Left ventricle myocardium inferior (tissue), 1 donor: Measurements from ENCODE around the gene PPIF. TPM values are rescaled to one million over a fixed set of nuclear protein-coding genes. Genes with fewer than 3 reads are reported as not detected.
A peak's percentile ranks its signal among the peaks of the same experiment; 100 is the strongest.

Source experiments
- DNase-seq: peaks from one replicate; pipeline ENCODE4 v3.0.0-alpha.2; 2020
- H3K27ac ChIP-seq: fragments of 200-600 bp; replicated peaks from 2 replicates; pipeline ENCODE4 v1.8.0; 2021
- H3K27me3 ChIP-seq: fragments of 200-600 bp; 2 replicates; pipeline ENCODE4 v1.8.0; 2021; ENCODE audit warnings: low read depth
- H3K36me3 ChIP-seq: fragments of 200-600 bp; 2 replicates; pipeline ENCODE4 v1.8.0; 2021
- H3K4me1 ChIP-seq: fragments of 200-600 bp; 2 replicates; pipeline ENCODE4 v1.8.0; 2021
- H3K4me3 ChIP-seq: fragments of 200-600 bp; 2 replicates; pipeline ENCODE4 v1.8.0; 2021; ENCODE audit warnings: mild to moderate bottlenecking, moderate library complexity
- H3K9me3 ChIP-seq: fragments of 200-600 bp; replicated peaks from 2 replicates; pipeline ENCODE4 v1.8.0; 2021
- intact Hi-C: fragments of 100-400 bp; cut with micrococcal nuclease; formaldehyde crosslinking; loops from one replicate; pipeline ENCODE4 v1.11.0; 2022
- total RNA-seq: library from RNA; stranded (reverse); fragmentation: NEBNext Ultra II Directional; extraction: Animal tissue kit (Norgen Biotek cat#: 25700); gene quantifications from one replicate; pipeline ENCODE4 v1.2.1, GENCODE V29; 2021
- TF ChIP-seq, protein P1 (sequence below): fragments of 200-600 bp; IDR thresholded peaks from 2 replicates; pipeline ENCODE4 v1.8.0; 2021; ENCODE audit warnings: antibody characterized with exemption, mild to moderate bottlenecking, borderline replicate concordance
- donor health status: DM: no; HTN: yes; CAD: no; lungs with severe emphysema.

Gene PPIF
- total RNA-seq, 1 donor from 2014 or later, result 150 TPM

DNA sequence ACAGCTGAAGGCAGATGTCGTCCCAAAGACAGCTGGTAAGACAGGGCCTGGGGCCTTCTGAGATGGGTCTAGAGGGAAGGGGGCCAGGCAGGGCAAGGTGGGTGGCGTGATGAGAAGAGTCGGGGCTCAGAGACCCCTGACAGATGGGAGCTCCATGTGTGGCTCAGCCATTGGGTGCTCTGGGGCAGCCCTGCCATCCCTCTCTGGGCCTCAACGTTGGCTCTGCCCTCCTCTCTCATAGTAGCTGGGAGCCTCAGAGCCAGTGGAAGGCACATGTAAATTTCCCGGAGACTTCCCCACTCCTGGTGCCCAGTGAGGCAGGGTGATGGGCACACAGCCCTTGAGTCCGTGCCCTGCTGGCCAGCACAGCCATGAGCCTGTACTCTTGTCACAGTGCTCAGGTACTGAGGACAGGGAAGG lies 1.8 kb downstream of the PPIF start:
- peak overlapping the region; percentile 95 for H3K27ac ChIP-seq
- H3K4me3 ChIP-seq, result peak overlapping the region; percentile 91
- DNase-seq, result no peak
- TF ChIP-seq, protein P1, sequence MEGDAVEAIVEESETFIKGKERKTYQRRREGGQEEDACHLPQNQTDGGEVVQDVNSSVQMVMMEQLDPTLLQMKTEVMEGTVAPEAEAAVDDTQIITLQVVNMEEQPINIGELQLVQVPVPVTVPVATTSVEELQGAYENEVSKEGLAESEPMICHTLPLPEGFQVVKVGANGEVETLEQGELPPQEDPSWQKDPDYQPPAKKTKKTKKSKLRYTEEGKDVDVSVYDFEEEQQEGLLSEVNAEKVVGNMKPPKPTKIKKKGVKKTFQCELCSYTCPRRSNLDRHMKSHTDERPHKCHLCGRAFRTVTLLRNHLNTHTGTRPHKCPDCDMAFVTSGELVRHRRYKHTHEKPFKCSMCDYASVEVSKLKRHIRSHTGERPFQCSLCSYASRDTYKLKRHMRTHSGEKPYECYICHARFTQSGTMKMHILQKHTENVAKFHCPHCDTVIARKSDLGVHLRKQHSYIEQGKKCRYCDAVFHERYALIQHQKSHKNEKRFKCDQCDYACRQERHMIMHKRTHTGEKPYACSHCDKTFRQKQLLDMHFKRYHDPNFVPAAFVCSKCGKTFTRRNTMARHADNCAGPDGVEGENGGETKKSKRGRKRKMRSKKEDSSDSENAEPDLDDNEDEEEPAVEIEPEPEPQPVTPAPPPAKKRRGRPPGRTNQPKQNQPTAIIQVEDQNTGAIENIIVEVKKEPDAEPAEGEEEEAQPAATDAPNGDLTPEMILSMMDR, result no peak
- peaks cover 43% of the 10 kb centered on the region for H3K4me1 ChIP-seq
- no peaks in the 10 kb centered on the region for H3K9me3 ChIP-seq
- peaks cover 56% of the 10 kb centered on the region for H3K36me3 ChIP-seq
- H3K27me3 ChIP-seq, result no peaks in the 10 kb centered on the region
- intact Hi-C loops, result no loop called here

DNA sequence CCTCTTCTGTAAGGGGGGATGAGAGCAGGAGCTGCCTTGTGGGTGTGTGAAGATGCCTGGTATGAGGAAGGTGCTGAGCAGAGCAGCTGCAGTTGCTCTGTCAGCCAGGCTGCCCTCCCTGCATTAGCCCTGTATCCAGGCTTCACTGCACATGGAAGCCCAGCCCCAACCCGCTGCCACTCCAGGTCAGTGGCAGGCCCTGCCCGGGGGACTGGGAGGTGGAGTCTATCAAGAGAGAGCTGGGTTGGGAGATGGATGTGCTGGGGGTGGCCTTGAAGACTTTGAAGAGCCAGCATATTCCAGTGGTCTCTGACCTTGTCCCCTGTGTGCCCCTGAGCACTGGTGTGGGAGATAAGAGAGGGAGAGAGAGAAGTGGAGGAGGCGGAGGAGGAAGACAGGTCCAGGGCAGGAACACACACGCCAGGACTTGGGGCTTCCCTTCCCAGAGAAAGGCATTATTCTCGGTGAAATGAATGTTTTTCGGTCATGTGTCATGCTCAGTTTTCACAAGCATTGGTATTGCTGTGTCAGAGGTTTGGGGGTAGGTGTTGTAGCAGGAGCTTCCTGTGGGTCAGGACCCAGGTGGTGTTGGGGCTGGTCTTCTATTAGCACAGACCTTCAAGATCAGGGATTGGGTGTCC lies 2.6 kb downstream of the PPIF start:
- Histone ChIP-seq H3K9me3 (no peaks in the 10 kb centered on the region), H3K27ac (no peak overlapping the region), H3K27me3 (no peaks in the 10 kb centered on the region), H3K4me3 (peak overlapping the region; percentile 91), H3K4me1 (peaks cover 43% of the 10 kb centered on the region), H3K36me3 (peaks cover 64% of the 10 kb centered on the region)
- intact Hi-C loops, result no loop called here
- TF ChIP-seq, protein P1, result no peak
- no peak for DNase-seq

DNA sequence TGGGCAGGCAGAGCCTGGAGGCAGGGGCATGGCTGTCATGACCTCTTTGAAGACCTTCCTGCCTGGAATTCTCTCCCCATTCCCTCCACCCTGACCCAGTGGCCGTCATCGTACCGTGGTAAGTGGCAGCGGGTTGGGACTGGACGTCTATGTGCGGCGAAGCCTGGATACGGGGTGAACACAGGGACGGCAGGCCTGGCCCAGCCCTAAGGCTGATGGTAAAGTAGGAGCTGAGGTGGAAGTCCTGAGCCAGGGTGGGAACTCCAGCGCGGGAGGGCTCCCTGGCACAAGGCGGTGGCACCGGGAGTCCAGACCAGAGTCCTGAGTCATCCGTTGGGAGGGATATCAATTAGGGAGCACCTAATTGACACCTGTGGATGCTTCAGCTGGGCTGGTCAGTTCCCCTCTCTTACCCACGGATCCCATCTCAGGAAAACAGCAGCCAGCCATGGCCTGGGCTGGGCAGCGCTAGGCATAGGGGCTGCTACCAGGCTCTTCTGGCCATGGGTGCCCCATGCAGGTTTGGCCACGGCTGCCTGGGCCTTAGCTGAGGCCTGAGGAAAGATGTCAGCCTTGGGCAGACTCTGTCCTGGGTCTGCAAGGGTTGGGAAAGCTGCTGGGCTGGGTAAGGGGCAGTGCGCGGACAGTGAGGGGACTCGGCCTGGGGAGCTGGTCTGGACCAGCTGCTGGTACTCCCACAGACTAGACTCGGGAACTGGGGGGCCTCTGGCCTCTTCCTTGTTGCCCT lies 3.3 kb downstream of the PPIF start:
- no peaks in the 10 kb centered on the region for H3K27me3 ChIP-seq
- peaks cover 70% of the 10 kb centered on the region for H3K36me3 ChIP-seq
- intact Hi-C loops, result no loop called here

DNA sequence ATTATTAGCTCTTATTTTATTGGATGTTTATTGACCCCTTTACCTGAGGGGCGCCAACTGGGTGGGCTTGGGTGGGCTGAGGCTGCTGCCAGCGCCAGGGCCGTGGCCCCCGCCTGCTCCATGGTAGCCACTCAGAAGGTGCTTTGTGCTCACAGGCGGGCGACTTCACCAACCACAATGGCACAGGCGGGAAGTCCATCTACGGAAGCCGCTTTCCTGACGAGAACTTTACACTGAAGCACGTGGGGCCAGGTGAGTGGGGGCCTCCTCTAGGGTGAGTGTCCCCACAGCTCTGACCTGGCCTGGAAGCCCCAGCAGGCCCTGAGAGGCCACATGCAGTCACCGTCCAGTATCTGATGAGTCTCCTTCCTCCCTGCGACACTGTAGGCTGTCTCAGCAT lies 4.1 kb downstream of the PPIF start:
- H3K27ac ChIP-seq, result no peak overlapping the region
- intact Hi-C loops, result no loop called here
- H3K9me3 ChIP-seq, result no peaks in the 10 kb centered on the region
- DNase-seq, result no peak
- peaks cover 78% of the 10 kb centered on the region for H3K36me3 ChIP-seq
- TF ChIP-seq, protein P1, result no peak
- no peak overlapping the region for H3K4me3 ChIP-seq
- peaks cover 37% of the 10 kb centered on the region for H3K4me1 ChIP-seq
- H3K27me3 ChIP-seq, result no peaks in the 10 kb centered on the region

More for the DNA sequence above, 3.3 kb downstream of the PPIF start:
- H3K9me3 ChIP-seq, result no peaks in the 10 kb centered on the region
- TF ChIP-seq, protein P1, result no peak
- peaks cover 39% of the 10 kb centered on the region for H3K4me1 ChIP-seq
- H3K27ac ChIP-seq, result no peak overlapping the region
- H3K4me3 ChIP-seq, result no peak overlapping the region
- DNase-seq, result no peak

DNA sequence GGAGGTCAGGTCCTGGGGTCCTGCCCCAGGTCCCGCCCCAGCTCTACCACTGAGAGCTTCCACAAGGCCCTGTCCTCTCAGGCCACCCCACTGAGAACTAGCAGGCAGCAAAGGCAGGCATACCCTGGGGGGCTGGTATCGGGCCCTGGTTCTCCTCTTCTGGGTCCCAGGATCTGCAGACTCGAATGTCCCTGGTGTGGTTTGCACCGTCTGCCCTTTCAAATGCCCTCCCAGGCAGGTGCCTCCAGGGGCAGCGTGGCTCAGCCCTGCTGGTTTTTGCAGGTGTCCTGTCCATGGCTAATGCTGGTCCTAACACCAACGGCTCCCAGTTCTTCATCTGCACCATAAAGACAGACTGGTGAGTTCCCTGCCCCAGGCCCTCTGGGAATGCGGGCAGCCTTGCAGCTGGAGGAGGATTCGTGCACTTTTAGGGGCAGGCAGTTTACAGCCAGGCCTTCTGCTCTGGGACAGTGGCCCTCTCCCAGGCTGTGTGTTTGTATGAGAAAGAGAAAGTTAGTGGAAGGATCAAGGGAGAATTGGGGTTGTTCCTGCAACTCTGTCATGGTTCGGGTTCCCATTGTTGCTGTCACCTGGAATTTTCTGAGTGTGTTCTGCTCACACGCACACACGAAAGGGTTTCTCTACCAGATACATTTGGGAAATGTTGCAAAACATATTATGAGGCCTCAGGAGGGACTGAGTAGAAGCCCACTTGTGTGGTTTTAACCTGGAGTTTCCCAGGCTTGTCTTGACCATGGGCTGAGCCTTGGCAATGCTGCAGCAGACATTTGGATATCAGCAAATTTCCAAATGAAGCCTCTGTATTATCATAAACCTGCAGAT lies 5.0 kb downstream of the PPIF start:
- no peak for DNase-seq
- TF ChIP-seq, protein P1, result no peak
- intact Hi-C loops, result no loop called here
- H3K27me3 ChIP-seq, result no peaks in the 10 kb centered on the region
- H3K4me3 ChIP-seq, result no peak overlapping the region
- no peaks in the 10 kb centered on the region for H3K9me3 ChIP-seq
- H3K4me1 ChIP-seq, result peaks cover 29% of the 10 kb centered on the region
- H3K27ac ChIP-seq, result no peak overlapping the region
- H3K36me3 ChIP-seq, result peaks cover 80% of the 10 kb centered on the region
